DOHH2 (cell line): ENCODE measurements around the gene LDLRAD1.

Experiments used
- CTCF ChIP-seq: fragments of 200-600 bp; sonication (generic); IDR thresholded peaks from one replicate; pipeline ENCODE4 v1.5.1; 2014; ENCODE audit warnings: antibody characterized with exemption, mild to moderate bottlenecking, low read depth, low read length; ENCODE audit not compliant: poor library complexity, severe bottlenecking
- EZH2phosphoT487 ChIP-seq: fragments of 200-600 bp; sonication (generic); IDR thresholded peaks from 2 replicates; pipeline ENCODE4 v1.6.1; 2017; ENCODE audit warnings: borderline replicate concordance, mild to moderate bottlenecking, antibody characterized with exemption, low read length, moderate library complexity, mixed read lengths

- TF ChIP-seq CTCF (no peak), EZH2phosphoT487 (no peak)
Observed at GRCh38 chr1:54002544-54003248, 15.3 kb downstream of the LDLRAD1 start.
